MM.1S (cell line): Measurements from ENCODE around the gene KCNG4.

Experiments used
- DNase-seq: peaks from one replicate; pipeline ENCODE4 v3.0.0-alpha.2; 2015
- H2AFZ ChIP-seq: fragments of 300-600 bp; sonication (generic); 2 replicates; pipeline ENCODE4 v1.6.0; 2016; ENCODE audit warnings: antibody characterized with exemption, low read length
- H3F3A ChIP-seq: fragments of 300-600 bp; sonication (generic); 2 replicates; pipeline ENCODE4 v1.6.1; 2016; ENCODE audit warnings: mild to moderate bottlenecking, antibody characterized with exemption, low read length, moderate library complexity, mixed read lengths; ENCODE audit not compliant: insufficient read depth
- H3K27ac ChIP-seq: fragments of 300-600 bp; sonication (generic); 2 replicates; pipeline ENCODE4 v1.5.1; 2016; ENCODE audit warnings: mild to moderate bottlenecking, low read length
- H3K27me3 ChIP-seq: fragments of 300-600 bp; sonication (generic); replicated peaks from 2 replicates; pipeline ENCODE4 v1.6.0; 2016; ENCODE audit warnings: low read length; ENCODE audit not compliant: insufficient read depth
- H3K36me3 ChIP-seq: fragments of 300-600 bp; sonication (generic); replicated peaks from 2 replicates; pipeline ENCODE4 v1.6.1; 2016; ENCODE audit warnings: mild to moderate bottlenecking, low read length, mixed read lengths; ENCODE audit not compliant: insufficient read depth
- H3K4me1 ChIP-seq: fragments of 300-600 bp; sonication (generic); 2 replicates; pipeline ENCODE4 v1.6.1; 2016; ENCODE audit warnings: low read length, mixed read lengths
- H3K4me2 ChIP-seq: fragments of 300-600 bp; sonication (generic); 2 replicates; pipeline ENCODE4 v1.6.0; 2016; ENCODE audit warnings: low read depth, low read length
- H3K4me3 ChIP-seq: fragments of 300-600 bp; sonication (generic); 2 replicates; pipeline ENCODE4 v1.5.1; 2016; ENCODE audit warnings: low read length, mixed read lengths
- H3K79me2 ChIP-seq: fragments of 300-600 bp; sonication (generic); 2 replicates; pipeline ENCODE4 v1.6.1; 2016; ENCODE audit warnings: mixed run types, low read length, mixed read lengths
- H3K9ac ChIP-seq: fragments of 300-600 bp; sonication (generic); 2 replicates; pipeline ENCODE4 v1.6.1; 2016; ENCODE audit warnings: low read length, mixed read lengths
- H3K9me2 ChIP-seq: fragments of 300-600 bp; sonication (generic); replicated peaks from 2 replicates; pipeline ENCODE4 v1.6.1; 2016; ENCODE audit warnings: mild to moderate bottlenecking, low read length, mixed read lengths; ENCODE audit not compliant: insufficient read depth
- H3K9me3 ChIP-seq: fragments of 300-600 bp; sonication (generic); replicated peaks from 2 replicates; pipeline ENCODE4 v1.6.1; 2016; ENCODE audit warnings: mild to moderate bottlenecking, low read length, mixed read lengths; ENCODE audit not compliant: insufficient read depth
- H4K20me1 ChIP-seq: fragments of 300-600 bp; sonication (generic); 2 replicates; pipeline ENCODE4 v1.6.1; 2016; ENCODE audit warnings: mild to moderate bottlenecking, low read length, moderate library complexity, mixed read lengths; ENCODE audit not compliant: insufficient read depth
- CTCF ChIP-seq: fragments of 300-600 bp; sonication (generic); IDR thresholded peaks from 2 replicates; pipeline ENCODE4 v1.5.1; 2016; ENCODE audit warnings: antibody characterized with exemption, low read length, mixed read lengths
- EZH2 ChIP-seq: fragments of 300-600 bp; sonication (generic); optimal IDR thresholded peaks from 2 replicates; pipeline ENCODE3; 2017; ENCODE audit warnings: low read depth, mild to moderate bottlenecking, antibody characterized with exemption, low read length, mixed read lengths
- EZH2phosphoT487 ChIP-seq: fragments of 300-600 bp; sonication (generic); IDR thresholded peaks from 2 replicates; pipeline ENCODE4 v1.6.1; 2018; ENCODE audit warnings: antibody characterized with exemption, low read length

The KCNG4 gene

GRCh38 chr16:84247331-84247730, 7.5 kb upstream of the KCNG4 start:
- DNase-seq: no peak
- no peaks in the 10 kb centered on the region for H3K36me3 ChIP-seq
- H2AFZ ChIP-seq: no peak overlapping the region
- no peak overlapping the region for H3K4me2 ChIP-seq
- TF ChIP-seq EZH2: no peak
- no peak for TF ChIP-seq CTCF
- TF ChIP-seq EZH2phosphoT487: no peak
- H3K4me1 ChIP-seq: no peaks in the 10 kb centered on the region
- no peaks in the 10 kb centered on the region for H3K79me2 ChIP-seq
- no peak overlapping the region for H3K27ac ChIP-seq
- H4K20me1 ChIP-seq: no peaks in the 10 kb centered on the region
- H3K4me3 ChIP-seq: no peak overlapping the region
- H3K9ac ChIP-seq: no peak overlapping the region
- H3K9me3 ChIP-seq: no peaks in the 10 kb centered on the region
- H3F3A ChIP-seq: no peaks in the 10 kb centered on the region
- H3K27me3 ChIP-seq: peaks cover 24% of the 10 kb centered on the region
- H3K9me2 ChIP-seq: no peaks in the 10 kb centered on the region

- H3K4me1 ChIP-seq: no peaks in the 10 kb centered on the region
- no peak overlapping the region for H3K4me3 ChIP-seq
- no peaks in the 10 kb centered on the region for H4K20me1 ChIP-seq
- no peak overlapping the region for H3K4me2 ChIP-seq
- H3K79me2 ChIP-seq: no peaks in the 10 kb centered on the region
- no peak for DNase-seq
- H3K27me3 ChIP-seq: peaks cover 26% of the 10 kb centered on the region
- H3F3A ChIP-seq: no peaks in the 10 kb centered on the region
- no peak for TF ChIP-seq CTCF
- no peak for TF ChIP-seq EZH2phosphoT487
- TF ChIP-seq EZH2: no peak
- H3K9me3 ChIP-seq: no peaks in the 10 kb centered on the region
- H3K27ac ChIP-seq: no peak overlapping the region
- H3K9ac ChIP-seq: no peak overlapping the region
- no peak overlapping the region for H2AFZ ChIP-seq
- H3K9me2 ChIP-seq: no peaks in the 10 kb centered on the region
- H3K36me3 ChIP-seq: no peaks in the 10 kb centered on the region
Observed at GRCh38 chr16:84246679-84247077, 6.9 kb upstream of the KCNG4 start.

GRCh38 chr16:84245956-84246678, 6.3 kb upstream of the KCNG4 start:
- H3F3A ChIP-seq: no peaks in the 10 kb centered on the region
- no peak for DNase-seq
- no peaks in the 10 kb centered on the region for H3K9me2 ChIP-seq
- H3K9ac ChIP-seq: no peak overlapping the region
- H3K9me3 ChIP-seq: no peaks in the 10 kb centered on the region
- H3K27me3 ChIP-seq: peaks cover 31% of the 10 kb centered on the region
- no peaks in the 10 kb centered on the region for H3K36me3 ChIP-seq
- H3K4me2 ChIP-seq: no peak overlapping the region
- TF ChIP-seq EZH2 (no peak), CTCF (no peak), EZH2phosphoT487 (no peak)
- H4K20me1 ChIP-seq: no peaks in the 10 kb centered on the region
- H3K79me2 ChIP-seq: no peaks in the 10 kb centered on the region
- H2AFZ ChIP-seq: no peak overlapping the region
- H3K4me3 ChIP-seq: no peak overlapping the region
- H3K4me1 ChIP-seq: no peaks in the 10 kb centered on the region
- H3K27ac ChIP-seq: no peak overlapping the region
